SK-N-SH treated with all-trans-retinoic acid at 6 μM for 48 hours (cell line): Measurements from ENCODE around the gene PCDHGA3.

Source experiments
- ATAC-seq: fragments of 200-7000 bp; cut with Tn5 transposase; 3 replicates; pipeline ENCODE4 v1.9.1; 2020; ENCODE audit warnings: mild to moderate bottlenecking, moderate library complexity
- ARNTL ChIP-seq: fragments of 450-650 bp; formaldehyde crosslinking; IDR thresholded peaks from 2 replicates; pipeline ENCODE4 v1.5.0; 2020; ENCODE audit warnings: low read depth, mild to moderate bottlenecking, moderate library complexity, borderline replicate concordance
- BACH2 ChIP-seq: fragments of 250-450 bp; sonication (Bioruptor Pico); IDR thresholded peaks from 2 replicates; pipeline ENCODE4 v1.9.0; 2021; ENCODE audit warnings: mild to moderate bottlenecking, borderline replicate concordance
- CREB5 ChIP-seq: fragments of 250-450 bp; sonication (Bioruptor Pico); IDR thresholded peaks from 2 replicates; pipeline ENCODE4 v1.5.1; 2020; ENCODE audit warnings: low read depth, mild to moderate bottlenecking, moderate library complexity
- CSDC2 ChIP-seq: fragments of 250-450 bp; sonication (Bioruptor Pico); IDR thresholded peaks from 2 replicates; pipeline ENCODE4 v1.5.0; 2020; ENCODE audit warnings: mild to moderate bottlenecking, moderate library complexity
- ESRRG ChIP-seq: fragments of 250-450 bp; sonication (Bioruptor Pico); IDR thresholded peaks from 2 replicates; pipeline ENCODE4 v1.6.1; 2021; ENCODE audit warnings: mild to moderate bottlenecking
- GLIS3 ChIP-seq: fragments of 250-450 bp; sonication (Bioruptor Pico); IDR thresholded peaks from 2 replicates; pipeline ENCODE4 v1.5.0; 2020; ENCODE audit warnings: mild to moderate bottlenecking, moderate library complexity
- ISL1 ChIP-seq: fragments of 250-450 bp; sonication (Bioruptor Pico); IDR thresholded peaks from 2 replicates; pipeline ENCODE4 v2.1.2; 2022; ENCODE audit warnings: mild to moderate bottlenecking, moderate library complexity
- OSR1 ChIP-seq: fragments of 250-450 bp; sonication (Bioruptor Pico); IDR thresholded peaks from 2 replicates; pipeline ENCODE4 v1.8.0; 2022; ENCODE audit warnings: moderate library complexity, mild to moderate bottlenecking, inconsistent platforms
- PATZ1 ChIP-seq: fragments of 250-450 bp; sonication (Bioruptor Pico); IDR thresholded peaks from 2 replicates; pipeline ENCODE4 v1.8.0; 2020; ENCODE audit warnings: mild to moderate bottlenecking, moderate library complexity, borderline replicate concordance
- PPARA ChIP-seq: fragments of 250-450 bp; sonication (Bioruptor Pico); IDR thresholded peaks from 2 replicates; pipeline ENCODE4 v1.5.0; 2020; ENCODE audit warnings: mild to moderate bottlenecking, borderline replicate concordance
- RARB ChIP-seq: fragments of 250-450 bp; sonication (Bioruptor Pico); IDR thresholded peaks from 2 replicates; pipeline ENCODE4 v1.8.0; 2021; ENCODE audit warnings: mild to moderate bottlenecking, moderate library complexity
- SNAI2 ChIP-seq: fragments of 250-450 bp; sonication (Bioruptor Pico); IDR thresholded peaks from 2 replicates; pipeline ENCODE4 v1.5.0; 2020; ENCODE audit warnings: mild to moderate bottlenecking, moderate library complexity
- TCF4 ChIP-seq: fragments of 250-450 bp; sonication (Bioruptor Pico); IDR thresholded peaks from 2 replicates; pipeline ENCODE4 v1.8.0; 2021; ENCODE audit warnings: mild to moderate bottlenecking, moderate library complexity, borderline replicate concordance
- TOX ChIP-seq: fragments of 250-450 bp; sonication (Bioruptor Pico); IDR thresholded peaks from 2 replicates; pipeline ENCODE4 v1.8.0; 2021; ENCODE audit warnings: mild to moderate bottlenecking, moderate library complexity, borderline replicate concordance
- ZC3H10 ChIP-seq: fragments of 250-450 bp; sonication (Bioruptor Pico); IDR thresholded peaks from 2 replicates; pipeline ENCODE4 v1.5.1; 2021; ENCODE audit warnings: mild to moderate bottlenecking, moderate library complexity
- ZFP3 ChIP-seq: fragments of 250-450 bp; sonication (Bioruptor Pico); IDR thresholded peaks from 2 replicates; pipeline ENCODE4 v1.5.0; 2020; ENCODE audit warnings: mild to moderate bottlenecking, moderate library complexity
- ZNF565 ChIP-seq: fragments of 450-650 bp; formaldehyde crosslinking; conservative IDR thresholded peaks from 2 replicates; pipeline ENCODE4 v1.5.0; 2020; ENCODE audit warnings: low read depth, mild to moderate bottlenecking, moderate library complexity
- ZNF70 ChIP-seq: fragments of 450-650 bp; formaldehyde crosslinking; IDR thresholded peaks from 2 replicates; pipeline ENCODE4 v1.5.0; 2020; ENCODE audit warnings: mild to moderate bottlenecking, moderate library complexity
- ZNF8 ChIP-seq: fragments of 450-650 bp; formaldehyde crosslinking; IDR thresholded peaks from 2 replicates; pipeline ENCODE4 v1.5.0; 2020; ENCODE audit warnings: mild to moderate bottlenecking, moderate library complexity
- TF ChIP-seq, protein P1 (sequence below): fragments of 250-450 bp; sonication (Bioruptor Pico); IDR thresholded peaks from 2 replicates; pipeline ENCODE4 v1.5.1; 2021; ENCODE audit warnings: mild to moderate bottlenecking, moderate library complexity
- TF ChIP-seq, protein P2 (sequence below): fragments of 250-450 bp; sonication (Bioruptor Pico); IDR thresholded peaks from 2 replicates; pipeline ENCODE4 v1.8.0; 2021; ENCODE audit warnings: low read depth, mild to moderate bottlenecking, moderate library complexity, borderline replicate concordance
- TF ChIP-seq, protein P3 (sequence below): fragments of 250-450 bp; sonication (Bioruptor Pico); IDR thresholded peaks from 2 replicates; pipeline ENCODE4 v1.5.0; 2020; ENCODE audit warnings: mild to moderate bottlenecking, moderate library complexity

The PCDHGA3 gene

GRCh38 chr5:141343242-141343952 is at the start of gene PCDHGA3:
TSS of gene PCDHGA3 (plus strand) at chr5:141343829. CDS start at chr5:141344034, 205 bp downstream.
- ATAC-seq: no peak
- no peak for TF ChIP-seq SNAI2 (CRISPR knock-in tag)
- TF ChIP-seq, protein P1, sequence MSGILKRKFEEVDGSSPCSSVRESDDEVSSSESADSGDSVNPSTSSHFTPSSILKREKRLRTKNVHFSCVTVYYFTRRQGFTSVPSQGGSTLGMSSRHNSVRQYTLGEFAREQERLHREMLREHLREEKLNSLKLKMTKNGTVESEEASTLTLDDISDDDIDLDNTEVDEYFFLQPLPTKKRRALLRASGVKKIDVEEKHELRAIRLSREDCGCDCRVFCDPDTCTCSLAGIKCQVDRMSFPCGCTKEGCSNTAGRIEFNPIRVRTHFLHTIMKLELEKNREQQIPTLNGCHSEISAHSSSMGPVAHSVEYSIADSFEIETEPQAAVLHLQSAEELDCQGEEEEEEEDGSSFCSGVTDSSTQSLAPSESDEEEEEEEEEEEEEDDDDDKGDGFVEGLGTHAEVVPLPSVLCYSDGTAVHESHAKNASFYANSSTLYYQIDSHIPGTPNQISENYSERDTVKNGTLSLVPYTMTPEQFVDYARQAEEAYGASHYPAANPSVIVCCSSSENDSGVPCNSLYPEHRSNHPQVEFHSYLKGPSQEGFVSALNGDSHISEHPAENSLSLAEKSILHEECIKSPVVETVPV: no peak
- TF ChIP-seq ZNF8 (CRISPR knock-in tag): no peak
- TF ChIP-seq BACH2 (CRISPR knock-in tag): no peak
- TF ChIP-seq TCF4: no peak
- no peak for TF ChIP-seq CREB5 (CRISPR knock-in tag)
- TF ChIP-seq ESRRG (CRISPR knock-in tag): no peak
- no peak for TF ChIP-seq ZC3H10 (CRISPR knock-in tag)
- no peak for TF ChIP-seq ZNF565

DNA sequence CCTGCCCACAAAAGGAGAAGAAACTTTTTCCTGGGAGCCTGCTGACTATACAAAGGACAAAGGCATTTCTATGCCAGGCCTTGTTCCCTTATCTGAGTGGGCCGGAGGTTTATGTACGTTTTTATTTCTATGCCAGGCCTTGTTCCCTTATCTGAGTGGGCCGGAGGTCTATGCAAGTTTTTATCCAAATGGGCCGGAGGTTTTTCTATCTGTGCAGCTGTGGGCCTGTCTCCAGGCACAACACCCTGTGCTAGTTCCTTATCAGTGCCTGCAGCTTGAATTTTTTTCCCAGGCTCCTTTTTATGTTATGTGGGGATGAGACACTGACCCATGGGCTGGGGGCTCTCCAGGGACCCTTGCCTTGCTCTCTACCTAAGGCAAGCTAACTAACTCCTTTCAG is 45.3 kb upstream of the PCDHGA3 start:
- no peak for ATAC-seq
- TF ChIP-seq, protein P1: no peak
- no peak for TF ChIP-seq TCF4
- TF ChIP-seq ZC3H10 (CRISPR knock-in tag): no peak
- TF ChIP-seq ZNF70 (CRISPR knock-in tag): no peak
- TF ChIP-seq PPARA (CRISPR knock-in tag): no peak
- no peak for TF ChIP-seq ZFP3 (CRISPR knock-in tag)
- TF ChIP-seq OSR1 (CRISPR knock-in tag): no peak
- no peak for TF ChIP-seq TOX (CRISPR knock-in tag)
- TF ChIP-seq ESRRG (CRISPR knock-in tag): no peak
- no peak for TF ChIP-seq CSDC2
- TF ChIP-seq ISL1 (CRISPR knock-in tag): no peak
- no peak for TF ChIP-seq CREB5 (CRISPR knock-in tag)
- TF ChIP-seq, protein P2, sequence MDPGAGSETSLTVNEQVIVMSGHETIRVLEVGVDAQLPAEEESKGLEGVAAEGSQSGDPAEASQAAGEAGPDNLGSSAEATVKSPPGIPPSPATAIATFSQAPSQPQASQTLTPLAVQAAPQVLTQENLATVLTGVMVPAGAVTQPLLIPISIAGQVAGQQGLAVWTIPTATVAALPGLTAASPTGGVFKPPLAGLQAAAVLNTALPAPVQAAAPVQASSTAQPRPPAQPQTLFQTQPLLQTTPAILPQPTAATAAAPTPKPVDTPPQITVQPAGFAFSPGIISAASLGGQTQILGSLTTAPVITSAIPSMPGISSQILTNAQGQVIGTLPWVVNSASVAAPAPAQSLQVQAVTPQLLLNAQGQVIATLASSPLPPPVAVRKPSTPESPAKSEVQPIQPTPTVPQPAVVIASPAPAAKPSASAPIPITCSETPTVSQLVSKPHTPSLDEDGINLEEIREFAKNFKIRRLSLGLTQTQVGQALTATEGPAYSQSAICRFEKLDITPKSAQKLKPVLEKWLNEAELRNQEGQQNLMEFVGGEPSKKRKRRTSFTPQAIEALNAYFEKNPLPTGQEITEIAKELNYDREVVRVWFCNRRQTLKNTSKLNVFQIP: no peak
- TF ChIP-seq RARB: no peak
- no peak for TF ChIP-seq PATZ1 (CRISPR knock-in tag)
- TF ChIP-seq BACH2 (CRISPR knock-in tag): no peak
- no peak for TF ChIP-seq SNAI2 (CRISPR knock-in tag)
- no peak for TF ChIP-seq ARNTL
- TF ChIP-seq, protein P3, sequence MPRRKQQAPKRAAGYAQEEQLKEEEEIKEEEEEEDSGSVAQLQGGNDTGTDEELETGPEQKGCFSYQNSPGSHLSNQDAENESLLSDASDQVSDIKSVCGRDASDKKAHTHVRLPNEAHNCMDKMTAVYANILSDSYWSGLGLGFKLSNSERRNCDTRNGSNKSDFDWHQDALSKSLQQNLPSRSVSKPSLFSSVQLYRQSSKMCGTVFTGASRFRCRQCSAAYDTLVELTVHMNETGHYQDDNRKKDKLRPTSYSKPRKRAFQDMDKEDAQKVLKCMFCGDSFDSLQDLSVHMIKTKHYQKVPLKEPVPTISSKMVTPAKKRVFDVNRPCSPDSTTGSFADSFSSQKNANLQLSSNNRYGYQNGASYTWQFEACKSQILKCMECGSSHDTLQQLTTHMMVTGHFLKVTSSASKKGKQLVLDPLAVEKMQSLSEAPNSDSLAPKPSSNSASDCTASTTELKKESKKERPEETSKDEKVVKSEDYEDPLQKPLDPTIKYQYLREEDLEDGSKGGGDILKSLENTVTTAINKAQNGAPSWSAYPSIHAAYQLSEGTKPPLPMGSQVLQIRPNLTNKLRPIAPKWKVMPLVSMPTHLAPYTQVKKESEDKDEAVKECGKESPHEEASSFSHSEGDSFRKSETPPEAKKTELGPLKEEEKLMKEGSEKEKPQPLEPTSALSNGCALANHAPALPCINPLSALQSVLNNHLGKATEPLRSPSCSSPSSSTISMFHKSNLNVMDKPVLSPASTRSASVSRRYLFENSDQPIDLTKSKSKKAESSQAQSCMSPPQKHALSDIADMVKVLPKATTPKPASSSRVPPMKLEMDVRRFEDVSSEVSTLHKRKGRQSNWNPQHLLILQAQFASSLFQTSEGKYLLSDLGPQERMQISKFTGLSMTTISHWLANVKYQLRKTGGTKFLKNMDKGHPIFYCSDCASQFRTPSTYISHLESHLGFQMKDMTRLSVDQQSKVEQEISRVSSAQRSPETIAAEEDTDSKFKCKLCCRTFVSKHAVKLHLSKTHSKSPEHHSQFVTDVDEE (CRISPR knock-in tag): no peak
- no peak for TF ChIP-seq GLIS3 (CRISPR knock-in tag)
